HEK293 (cell line): Measurements from ENCODE around the gene ANP32A.
"Not testable (repeated sequence)": the region's sequence is repeated elsewhere in the genome, so short reads cannot be mapped to it uniquely, and the experiment has no call there.

Experiments
- CTCF ChIA-PET: fragments of 350-600 bp; formaldehyde crosslinking; extraction: SDS; loops from one replicate; lab custom pipeline; 2021; ENCODE audit warnings: antibody characterized with exemption; lab: Yijun Ruan, JAX
- POLR2A ChIA-PET: fragments of 300-600 bp; formaldehyde crosslinking; extraction: SDS; loops from one replicate; lab custom pipeline; 2020; ENCODE audit warnings: antibody characterized with exemption, inconsistent platforms; lab: Yijun Ruan, JAX
- H3K27ac ChIP-seq: fragments of 200-500 bp; sonication (Bioruptor generic); 2 replicates; pipeline ENCODE4 v1.5.1; 2014; ENCODE audit warnings: low read depth, low read length, control low read depth, inconsistent platforms; ENCODE audit errors: extremely low read depth
- H3K36me3 ChIP-seq, 2 experiments: fragments of 200-500 bp in 1 of 2; sonication (Bioruptor generic) in 1 of 2; 1 replicate in 1 of 2; 2 replicates in 1 of 2; pipeline ENCODE4 v1.5.1; 2014 to 2017; ENCODE audit warnings: inconsistent platforms in 2 of 2, low read length in 2 of 2; ENCODE audit not compliant: control insufficient read depth in 2 of 2, insufficient read depth in 1 of 2
- H3K4me1 ChIP-seq: fragments of 200-500 bp; sonication (Bioruptor generic); 2 replicates; pipeline ENCODE4 v1.5.1; 2014; ENCODE audit warnings: mild to moderate bottlenecking, low read length, inconsistent platforms; ENCODE audit not compliant: control insufficient read depth, insufficient read depth
- H3K4me3 ChIP-seq: 2 replicates; pipeline ENCODE4 v1.5.1; 2011; ENCODE audit warnings: low read depth, mild to moderate bottlenecking, control low read depth, low read length, moderate library complexity
- H3K9me3 ChIP-seq: fragments of 200-500 bp; sonication (Bioruptor generic); 2 replicates; pipeline ENCODE4 v1.5.1; 2014; ENCODE audit warnings: low read depth, low read length, inconsistent platforms; ENCODE audit not compliant: control insufficient read depth, insufficient read depth
- EGR2 ChIP-seq: fragments of 450-650 bp; formaldehyde crosslinking; IDR thresholded peaks from 2 replicates; pipeline ENCODE4 v1.5.1; 2016; ENCODE audit warnings: low read depth, missing biosample characterization, missing genetic modification characterization
- GLI2 ChIP-seq: fragments of 450-650 bp; formaldehyde crosslinking; IDR thresholded peaks from 2 replicates; pipeline ENCODE4; 2017; ENCODE audit warnings: missing biosample characterization, missing genetic modification characterization, low read depth, borderline replicate concordance
- PRDM4 ChIP-seq: fragments of 450-650 bp; formaldehyde crosslinking; IDR thresholded peaks from 2 replicates; pipeline ENCODE4 v1.5.1; 2017; ENCODE audit warnings: missing biosample characterization, missing genetic modification characterization
- REPIN1 ChIP-seq: fragments of 450-650 bp; formaldehyde crosslinking; IDR thresholded peaks from 2 replicates; pipeline ENCODE4 v1.5.1; 2017; ENCODE audit warnings: missing biosample characterization, missing genetic modification characterization, low read depth
- SETDB1 ChIP-seq: IDR thresholded peaks from one replicate; pipeline ENCODE4 v1.6.1; 2017; ENCODE audit warnings: mild to moderate bottlenecking, low read length, moderate library complexity, mixed read lengths; ENCODE audit not compliant: insufficient read length
- SP3 ChIP-seq: fragments of 450-650 bp; formaldehyde crosslinking; IDR thresholded peaks from 2 replicates; pipeline ENCODE4 v1.5.1; 2016; ENCODE audit warnings: missing biosample characterization, missing genetic modification characterization
- SP7 ChIP-seq: fragments of 450-650 bp; formaldehyde crosslinking; IDR thresholded peaks from 2 replicates; pipeline ENCODE4 v1.5.1; 2016; ENCODE audit warnings: missing biosample characterization, missing genetic modification characterization
- ZBTB17 ChIP-seq: fragments of 450-650 bp; formaldehyde crosslinking; IDR thresholded peaks from 2 replicates; pipeline ENCODE4 v1.5.1; 2016; ENCODE audit warnings: missing biosample characterization, missing genetic modification characterization
- ZBTB44 ChIP-seq: fragments of 450-650 bp; IDR thresholded peaks from 2 replicates; pipeline ENCODE4 v1.5.1; 2018; ENCODE audit warnings: missing biosample characterization, mild to moderate bottlenecking, missing genetic modification characterization
- ZFP41 ChIP-seq: fragments of 450-650 bp; formaldehyde crosslinking; IDR thresholded peaks from 2 replicates; pipeline ENCODE4 v1.5.1; 2016; ENCODE audit warnings: missing biosample characterization, missing genetic modification characterization, borderline replicate concordance
- ZFP69B ChIP-seq: fragments of 450-650 bp; formaldehyde crosslinking; IDR thresholded peaks from 2 replicates; pipeline ENCODE4 v1.5.1; 2016; ENCODE audit warnings: missing biosample characterization, missing genetic modification characterization
- ZNF169 ChIP-seq: fragments of 450-650 bp; formaldehyde crosslinking; IDR thresholded peaks from 2 replicates; pipeline ENCODE4 v1.5.1; 2016; ENCODE audit warnings: missing biosample characterization, missing genetic modification characterization
- ZNF174 ChIP-seq: fragments of 450-650 bp; formaldehyde crosslinking; IDR thresholded peaks from 2 replicates; pipeline ENCODE4 v1.5.0; 2017; ENCODE audit warnings: missing biosample characterization, mild to moderate bottlenecking, missing genetic modification characterization
- ZNF266 ChIP-seq: fragments of 450-650 bp; formaldehyde crosslinking; IDR thresholded peaks from 2 replicates; pipeline ENCODE4 v1.5.1; 2016; ENCODE audit warnings: missing biosample characterization, missing genetic modification characterization, low read depth
- ZNF530 ChIP-seq: fragments of 450-650 bp; formaldehyde crosslinking; IDR thresholded peaks from 2 replicates; pipeline ENCODE4 v1.5.1; 2016; ENCODE audit warnings: low read depth, missing biosample characterization, missing genetic modification characterization
- ZNF549 ChIP-seq: fragments of 450-650 bp; IDR thresholded peaks from 2 replicates; pipeline ENCODE4 v1.5.1; 2018; ENCODE audit warnings: missing biosample characterization, missing genetic modification characterization, mild to moderate bottlenecking, inconsistent platforms, moderate library complexity
- ZNF558 ChIP-seq: fragments of 450-650 bp; formaldehyde crosslinking; IDR thresholded peaks from 2 replicates; pipeline ENCODE4 v1.5.1; 2016; ENCODE audit warnings: missing biosample characterization, missing genetic modification characterization
- ZNF610 ChIP-seq: fragments of 450-650 bp; formaldehyde crosslinking; IDR thresholded peaks from 2 replicates; pipeline ENCODE4 v1.5.1; 2016; ENCODE audit warnings: missing biosample characterization, missing genetic modification characterization, borderline replicate concordance
- ZNF701 ChIP-seq: fragments of 450-650 bp; formaldehyde crosslinking; IDR thresholded peaks from 2 replicates; pipeline ENCODE4 v1.5.1; 2016; ENCODE audit warnings: missing biosample characterization, missing genetic modification characterization
- TF ChIP-seq, protein P1 (sequence below): fragments of 450-650 bp; formaldehyde crosslinking; IDR thresholded peaks from 2 replicates; pipeline ENCODE4 v1.5.1; 2016; ENCODE audit warnings: missing biosample characterization, missing genetic modification characterization
- TF ChIP-seq, protein P2 (sequence below): fragments of 450-650 bp; formaldehyde crosslinking; IDR thresholded peaks from 2 replicates; pipeline ENCODE4 v1.5.1; 2016; ENCODE audit warnings: missing biosample characterization, missing genetic modification characterization

ANP32A gene

GRCh38 chr15:68857443-68857842 lies 36.7 kb upstream of the ANP32A start:
- TF ChIP-seq SETDB1 = peak; percentile 71
- peak; percentile 51; the same call in 1 of the 2 replicates for TF ChIP-seq ZNF558 (tag by site-specific recombination)
- POLR2A ChIA-PET, H3K36me3 ChIP-seq, H3K4me3 ChIP-seq, H3K4me1 ChIP-seq, H3K9me3 ChIP-seq, H3K27ac ChIP-seq: not testable (repeated sequence)
- CTCF ChIA-PET = interaction anchor here (1.3 kb wide), 1 partner anchor 307 kb away, joined by 3 read pairs; no protein-coding TSS in a partner anchor

DNA sequence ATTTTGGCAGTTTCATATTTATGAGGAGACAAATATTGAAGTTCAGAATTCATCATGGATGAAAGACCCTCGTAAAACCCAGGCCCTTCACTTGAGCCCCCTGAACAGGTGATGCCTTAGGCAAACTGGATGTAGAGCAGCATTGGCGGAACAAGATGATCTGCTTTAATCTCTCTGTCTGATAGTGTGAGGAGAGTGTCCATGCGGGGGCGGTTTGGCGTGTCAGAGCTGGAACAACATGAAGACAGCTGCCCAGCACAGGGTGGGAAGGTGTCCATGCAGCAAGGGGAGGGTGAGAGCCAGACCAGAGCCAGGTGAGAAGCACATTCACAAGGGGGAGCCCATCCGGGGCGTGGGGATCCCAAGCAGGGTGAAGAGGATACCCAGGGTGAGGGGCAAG lies 31.8 kb upstream of the ANP32A start:
- Histone ChIP-seq H3K4me1 (no peaks in the 10 kb centered on the region), H3K27ac (no peak overlapping the region), H3K4me3 (no peak overlapping the region), H3K9me3 (no peaks in the 10 kb centered on the region; the same call in 1 of the 2 replicates), H3K36me3 (no peaks in the 10 kb centered on the region)
- ChIA-PET CTCF (interaction anchor here (0.5 to 3.0 kb wide), 7 partner anchors 16 to 548 kb away, joined by 3 to 12 read pairs (median 3); no protein-coding TSS in a partner anchor), POLR2A (no interaction called here)
- TF ChIP-seq PRDM4 (tag by site-specific recombination) (no peak), SP7 (tag by site-specific recombination) (no peak), ZNF174 (tag by site-specific recombination) (no peak), EGR2 (tag by site-specific recombination) (0 out of 2 replicates have a peak, but pooled peaks have one; percentile 9), ZNF169 (no peak), ZNF530 (tag by site-specific recombination) (no peak), ZNF610 (tag by site-specific recombination) (no peak), ZFP69B (tag by site-specific recombination) (no peak)

DNA sequence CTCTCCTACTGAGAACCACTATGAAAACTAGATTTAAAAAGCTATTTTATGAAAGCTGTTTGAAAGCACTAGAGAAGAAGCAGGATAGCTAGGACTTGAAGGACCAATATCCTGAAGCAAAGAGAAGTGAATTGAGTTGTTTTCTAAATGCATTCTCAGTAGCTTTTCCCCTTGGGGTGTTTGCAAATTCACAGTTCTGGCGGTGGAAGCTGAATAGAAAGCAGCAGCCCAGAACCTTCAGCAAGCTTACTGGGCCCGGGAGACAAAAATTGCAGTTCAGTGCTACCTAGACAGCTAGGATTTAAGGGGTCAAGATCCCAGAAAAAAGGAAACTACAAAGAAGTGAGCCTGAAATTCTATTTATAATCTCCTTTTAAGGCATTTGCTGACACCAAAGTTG lies 31.3 kb upstream of the ANP32A start:
- H3K36me3 ChIP-seq = no peaks in the 10 kb centered on the region
- TF ChIP-seq REPIN1 (tag by site-specific recombination) = no peak
- no peak for TF ChIP-seq ZBTB17 (tag by site-specific recombination)
- TF ChIP-seq ZNF266 (tag by site-specific recombination) = no peak
- no peak for TF ChIP-seq ZNF701
- TF ChIP-seq, all 188 proteins: peak for 0
- ChIA-PET POLR2A (no interaction called here), CTCF (interaction anchor here (0.6 to 3.0 kb wide), 4 partner anchors 23 to 547 kb away, joined by 3 to 12 read pairs (median 4); no protein-coding TSS in a partner anchor)
- no peaks in the 10 kb centered on the region for H3K4me1 ChIP-seq
- H3K9me3 ChIP-seq = no peaks in the 10 kb centered on the region; the same call in 1 of the 2 replicates
- no peak overlapping the region for H3K27ac ChIP-seq
- H3K4me3 ChIP-seq = no peak overlapping the region

GRCh38 chr15:68849497-68849896 lies 28.8 kb upstream of the ANP32A start:
- H3K27ac ChIP-seq = no peak overlapping the region
- no peaks in the 10 kb centered on the region for H3K4me1 ChIP-seq
- POLR2A ChIA-PET = no interaction called here
- no peak overlapping the region for H3K4me3 ChIP-seq
- H3K9me3 ChIP-seq = no peaks in the 10 kb centered on the region
- no peaks in the 10 kb centered on the region for H3K36me3 ChIP-seq
- CTCF ChIA-PET = interaction anchor here (0.6 to 0.7 kb wide), 2 partner anchors 107 to 1235 kb away, joined by 3 to 4 read pairs; no protein-coding TSS in a partner anchor
- no peak for TF ChIP-seq ZFP41
- TF ChIP-seq ZNF549 (tag by site-specific recombination) = no peak
- no peak for TF ChIP-seq ZBTB44 (tag by site-specific recombination)
- TF ChIP-seq, protein P1, sequence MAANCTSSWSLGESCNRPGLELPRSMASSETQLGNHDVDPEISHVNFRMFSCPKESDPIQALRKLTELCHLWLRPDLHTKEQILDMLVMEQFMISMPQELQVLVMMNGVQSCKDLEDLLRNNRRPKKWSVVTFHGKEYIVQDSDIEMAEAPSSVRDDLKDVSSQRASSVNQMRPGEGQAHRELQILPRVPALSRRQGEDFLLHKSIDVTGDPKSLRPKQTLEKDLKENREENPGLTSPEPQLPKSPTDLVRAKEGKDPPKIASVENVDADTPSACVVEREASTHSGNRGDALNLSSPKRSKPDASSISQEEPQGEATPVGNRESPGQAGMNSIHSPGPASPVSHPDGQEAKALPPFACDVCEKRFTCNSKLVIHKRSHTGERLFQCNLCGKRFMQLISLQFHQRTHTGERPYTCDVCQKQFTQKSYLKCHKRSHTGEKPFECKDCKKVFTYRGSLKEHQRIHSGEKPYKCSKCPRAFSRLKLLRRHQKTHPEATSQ (tag by site-specific recombination) = no peak
- TF ChIP-seq, protein P2, sequence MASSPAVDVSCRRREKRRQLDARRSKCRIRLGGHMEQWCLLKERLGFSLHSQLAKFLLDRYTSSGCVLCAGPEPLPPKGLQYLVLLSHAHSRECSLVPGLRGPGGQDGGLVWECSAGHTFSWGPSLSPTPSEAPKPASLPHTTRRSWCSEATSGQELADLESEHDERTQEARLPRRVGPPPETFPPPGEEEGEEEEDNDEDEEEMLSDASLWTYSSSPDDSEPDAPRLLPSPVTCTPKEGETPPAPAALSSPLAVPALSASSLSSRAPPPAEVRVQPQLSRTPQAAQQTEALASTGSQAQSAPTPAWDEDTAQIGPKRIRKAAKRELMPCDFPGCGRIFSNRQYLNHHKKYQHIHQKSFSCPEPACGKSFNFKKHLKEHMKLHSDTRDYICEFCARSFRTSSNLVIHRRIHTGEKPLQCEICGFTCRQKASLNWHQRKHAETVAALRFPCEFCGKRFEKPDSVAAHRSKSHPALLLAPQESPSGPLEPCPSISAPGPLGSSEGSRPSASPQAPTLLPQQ = 0 out of 2 replicates have a peak, but pooled peaks have one; percentile 28
- peak; percentile 52; the same call in 1 of the 2 replicates for TF ChIP-seq ZBTB17 (tag by site-specific recombination)
- TF ChIP-seq SP3 (tag by site-specific recombination) = no peak
- TF ChIP-seq GLI2 (tag by site-specific recombination) = no peak
- TF ChIP-seq ZNF558 (tag by site-specific recombination) = no peak
